Measurements from ENCODE around the gene HSD17B8.

The HSD17B8 gene

GRCh38 chr6:33168639-33169038, 35.8 kb upstream of the HSD17B8 start:
- no peak overlapping the region for H3K27ac ChIP-seq
- no peak for TF ChIP-seq CTCF (conservative IDR thresholded peaks at IDR 0.05)

- no peak for TF ChIP-seq CTCF (conservative IDR thresholded peaks at IDR 0.05)
- no peak overlapping the region for H3K27ac ChIP-seq
Measured at GRCh38 chr6:33169291-33170175, 34.9 kb upstream of the HSD17B8 start.

- H3K27ac ChIP-seq: no peak overlapping the region
- TF ChIP-seq CTCF (conservative IDR thresholded peaks at IDR 0.05): no peak
Measured at GRCh38 chr6:33170176-33171015, 34.1 kb upstream of the HSD17B8 start.

- no peak for TF ChIP-seq CTCF (conservative IDR thresholded peaks at IDR 0.05)
- H3K27ac ChIP-seq: no peak overlapping the region
Measured at GRCh38 chr6:33171016-33171879, 33.2 kb upstream of the HSD17B8 start.

- no peak overlapping the region for H3K27ac ChIP-seq
- no peak for TF ChIP-seq CTCF (conservative IDR thresholded peaks at IDR 0.05)
Measured at GRCh38 chr6:33171880-33172687, 32.4 kb upstream of the HSD17B8 start.

GRCh38 chr6:33172688-33173534, 31.5 kb upstream of the HSD17B8 start:
- no peak overlapping the region for H3K27ac ChIP-seq
- peak; percentile 58 for TF ChIP-seq CTCF (conservative IDR thresholded peaks at IDR 0.05)
